Endothelial cell of umbilical vein (primary cell): ENCODE measurements around the gene PROC. TPM values are rescaled to one million over a fixed set of nuclear protein-coding genes. Genes with fewer than 3 reads are reported as not detected.

ENCODE experiments used
- BruUV-seq: library from RNA; stranded (reverse); fragments of 400-500 nt; replicated peaks from 2 replicates; lab custom pipeline; 2021; lab: Mats Ljungman, UMichigan
- CTCF ChIA-PET: fragments of 300-600, 350-600 bp; sonication (Branson Sonifier 250); formaldehyde crosslinking; loops from one replicate; lab custom pipeline; 2021; ENCODE audit warnings: antibody characterized with exemption, inconsistent platforms; lab: Charles Lee
- POLR2A ChIA-PET: fragments of 300-600, 350-600 bp; sonication (Branson Sonifier 250); formaldehyde crosslinking; loops from one replicate; lab custom pipeline; 2021; ENCODE audit warnings: antibody characterized with exemption, inconsistent platforms; lab: Charles Lee
- DNase-seq: peaks from one replicate; pipeline ENCODE4 v3.0.0-alpha.2; 2011; ENCODE audit warnings: low read depth, low spot score
- FAIRE-seq: peaks from 2 replicates; lab custom pipeline; 2011; peaks lifted over from hg19 to GRCh38; lab: Jason Lieb, UNC
- H2AFZ ChIP-seq: 2 replicates; pipeline ENCODE4 v1.6.0; 2012; ENCODE audit warnings: low read depth, low read length, control low read depth, inconsistent platforms
- H3K27ac ChIP-seq: 2 replicates; pipeline ENCODE4 v1.5.1; 2011; ENCODE audit warnings: low read depth, mild to moderate bottlenecking, control low read depth, low read length, moderate library complexity; ENCODE audit not compliant: insufficient read depth
- H3K27me3 ChIP-seq, 2 experiments: 2 replicates each; pipeline versions ENCODE4 v1.6.0 to v1.6.1; 2011; ENCODE audit warnings: low read length in 2 of 2, mixed read lengths in 1 of 2; ENCODE audit not compliant: control insufficient read depth in 2 of 2, insufficient read depth in 2 of 2
- H3K36me3 ChIP-seq, 2 experiments: 2 replicates in 1 of 2; 3 replicates in 1 of 2; pipeline ENCODE4 v1.5.1; 2011; ENCODE audit warnings: low read length in 2 of 2, mild to moderate bottlenecking in 1 of 2, moderate library complexity in 1 of 2; ENCODE audit not compliant: control insufficient read depth in 2 of 2, insufficient read depth in 2 of 2; ENCODE audit errors: extremely low read depth in 1 of 2
- H3K4me1 ChIP-seq: 3 replicates; pipeline ENCODE4 v1.5.1; 2011; ENCODE audit warnings: mild to moderate bottlenecking, low read length; ENCODE audit not compliant: control insufficient read depth, insufficient read depth; ENCODE audit errors: extremely low read depth
- H3K4me2 ChIP-seq: 2 replicates; pipeline ENCODE4 v1.6.1; 2011; ENCODE audit warnings: low read length, control low read depth, mixed read lengths; ENCODE audit not compliant: insufficient read depth
- H3K4me3 ChIP-seq, 3 experiments: fragments of 200-600 bp in 1 of 3; sonication (generic), shearing (Covaris generic) in 1 of 3; replicated peaks in 1 of 3; 2 replicates each; pipeline ENCODE4 v1.5.1; 2011 to 2016; ENCODE audit warnings: control low read depth in 3 of 3, low read length in 3 of 3, mild to moderate bottlenecking in 2 of 3, inconsistent platforms in 1 of 3, low read depth in 1 of 3, moderate library complexity in 1 of 3; ENCODE audit not compliant: insufficient read depth in 1 of 3
- H3K79me2 ChIP-seq: 2 replicates; pipeline ENCODE4 v1.6.0; 2012; ENCODE audit warnings: low read length, inconsistent platforms; ENCODE audit not compliant: control insufficient read depth, insufficient read depth
- H3K9ac ChIP-seq: replicated peaks from 2 replicates; pipeline ENCODE3; 2011; ENCODE audit warnings: low read length, control low read depth; ENCODE audit not compliant: insufficient read depth; ENCODE audit errors: extremely low read depth
- H3K9me1 ChIP-seq: replicated peaks from 3 replicates; pipeline ENCODE4 v1.6.0; 2011; ENCODE audit warnings: mild to moderate bottlenecking, low read length; ENCODE audit not compliant: control insufficient read depth, insufficient read depth; ENCODE audit errors: extremely low read depth
- H3K9me3 ChIP-seq: replicated peaks from 2 replicates; pipeline ENCODE4 v1.5.1; 2012; ENCODE audit warnings: low read length, inconsistent platforms; ENCODE audit not compliant: control insufficient read depth, insufficient read depth
- H4K20me1 ChIP-seq: replicated peaks from 2 replicates; pipeline ENCODE3; 2011; ENCODE audit warnings: mild to moderate bottlenecking, low read length; ENCODE audit not compliant: control insufficient read depth, insufficient read depth; ENCODE audit errors: extremely low read depth
- CTCF ChIP-seq, 2 donors: IDR thresholded peaks; 1 replicate in 1 of 2; 2 replicates in 1 of 2; pipeline ENCODE4 v1.5.1; 2011; ENCODE audit warnings: low read length in 2 of 2, mild to moderate bottlenecking in 2 of 2, moderate library complexity in 2 of 2, control low read depth in 1 of 2, inconsistent platforms in 1 of 2, low read depth in 1 of 2; ENCODE audit not compliant: insufficient read depth in 1 of 2; ENCODE audit errors: extremely low read depth in 1 of 2
- EZH2 ChIP-seq: IDR thresholded peaks from 2 replicates; pipeline ENCODE4 v1.6.1; 2012; ENCODE audit warnings: borderline replicate concordance, low read depth, mild to moderate bottlenecking, moderate library complexity, low read length, inconsistent platforms; ENCODE audit not compliant: severe bottlenecking
- FOS ChIP-seq: IDR thresholded peaks from 2 replicates; pipeline ENCODE4 v1.6.1; 2011; ENCODE audit warnings: mild to moderate bottlenecking, low read length, moderate library complexity, borderline replicate concordance; ENCODE audit not compliant: insufficient read depth
- GATA2 ChIP-seq: IDR thresholded peaks from 2 replicates; pipeline ENCODE4 v1.7.0; 2011; ENCODE audit warnings: low read depth, mild to moderate bottlenecking, moderate library complexity, mixed read lengths, low read length; ENCODE audit not compliant: insufficient read length, insufficient read depth
- JUN ChIP-seq: IDR thresholded peaks from 2 replicates; pipeline ENCODE4 v1.6.1; 2011; ENCODE audit warnings: borderline replicate concordance, low read depth; ENCODE audit not compliant: insufficient read length, insufficient read depth
- MAX ChIP-seq: IDR thresholded peaks from 2 replicates; pipeline ENCODE4 v1.6.1; 2011; ENCODE audit not compliant: insufficient read depth, insufficient read length
- MYC ChIP-seq: IDR thresholded peaks from one replicate; pipeline ENCODE4 v1.6.1; 2011; ENCODE audit warnings: mild to moderate bottlenecking, low read depth, low read length
- POLR2A ChIP-seq: IDR thresholded peaks from 2 replicates; pipeline ENCODE4 v1.6.1; 2012; ENCODE audit warnings: low read depth, mild to moderate bottlenecking, control low read depth, low read length
- POLR2AphosphoS5 ChIP-seq: IDR thresholded peaks from 2 replicates; pipeline ENCODE4 v1.6.1; 2012; ENCODE audit warnings: low read depth, mild to moderate bottlenecking, control low read depth, low read length, moderate library complexity; ENCODE audit not compliant: insufficient read depth
- dilution Hi-C: fragments of 300-500 bp; cut with MboI; formaldehyde crosslinking; loops from one replicate; pipeline ENCODE4 v1.15.0; 2019; ENCODE audit warnings: low sequenced_read_pairs; ENCODE audit not compliant: extremely low pct_ligation_motif_present
- intact Hi-C: fragments of 100-400 bp; cut with micrococcal nuclease; formaldehyde crosslinking; loops from one replicate; pipeline ENCODE4 v1.10.0; 2022
- polyA plus RNA-seq, 4 experiments: library from polyadenylated mRNA; depleted of rRNA in 3 of 4; stranded (reverse) in 3 of 4; unstranded in 1 of 4; fragments of >200 nt; gene quantifications; 2 replicates each; pipeline versions ENCODE4 v1.2.1 to v1.2.3, GENCODE V29; 2011 to 2012; ENCODE audit warnings: missing spikeins in 1 of 4
- total RNA-seq: library from RNA; stranded (reverse); gene quantifications from 2 replicates; pipeline ENCODE4 v1.2.3, GENCODE V29; 2021

PROC gene
- total and polyA plus RNA-seq, 2 donors (not counting 3 experiments of a cell fraction or from before 2014, with no cell fraction given) = not detected

GRCh38 chr2:127419448-127420038 is 1.3 kb downstream of the PROC start:
- no peaks in the 10 kb centered on the region for H3K9me1 ChIP-seq
- intact Hi-C loops = loop anchor here (5.0 kb wide), 2 partner anchors 32 to 82 kb away; partner anchors contain the start of gene MAP3K2
- H3K27me3 ChIP-seq = peaks cover 12 to 20% of the 10 kb centered on the region in 2 experiments
- no peak overlapping the region for H3K9ac ChIP-seq
- H3K27ac ChIP-seq = no peak overlapping the region
- H4K20me1 ChIP-seq = no peaks in the 10 kb centered on the region
- dilution Hi-C loops = no loop called here
- no TSS peak for BruUV-seq
- DNase-seq = no peak
- TF ChIP-seq JUN (no peak), MAX (no peak), FOS (no peak), POLR2AphosphoS5 (no peak), CTCF (IDR thresholded peaks at IDR 0.05; ENCODE audit: extremely low read depth in 1 of 2, insufficient read depth in 1 of 2, low read depth in 1 of 2, low read length in 2 of 2) (no peak), GATA2 (no peak), MYC (no peak), EZH2 (no peak), POLR2A (no peak)
- H2AFZ ChIP-seq = no peak overlapping the region
- ChIA-PET CTCF (interaction anchor here (0.5 to 1.3 kb wide), 4 partner anchors 8 to 34 kb away, joined by 3 to 4 read pairs (median 3); no protein-coding TSS in a partner anchor), POLR2A (no interaction called here)
- no peak overlapping the region for H3K4me3 ChIP-seq
- peaks cover 14% of the 10 kb centered on the region for H3K4me1 ChIP-seq
- no peaks in the 10 kb centered on the region for H3K9me3 ChIP-seq
- no peaks in the 10 kb centered on the region for H3K36me3 ChIP-seq
- H3K79me2 ChIP-seq = no peaks in the 10 kb centered on the region
- no peak for FAIRE-seq
- no peak overlapping the region for H3K4me2 ChIP-seq
